ENCODE data around the gene GRHL3. TPM values are rescaled to one million over a fixed set of nuclear protein-coding genes. Genes with fewer than 3 reads are reported as not detected.

GRHL3 gene
- total and polyA plus RNA-seq, 12 donors = 0.03 TPM; not detected in 11

DNA sequence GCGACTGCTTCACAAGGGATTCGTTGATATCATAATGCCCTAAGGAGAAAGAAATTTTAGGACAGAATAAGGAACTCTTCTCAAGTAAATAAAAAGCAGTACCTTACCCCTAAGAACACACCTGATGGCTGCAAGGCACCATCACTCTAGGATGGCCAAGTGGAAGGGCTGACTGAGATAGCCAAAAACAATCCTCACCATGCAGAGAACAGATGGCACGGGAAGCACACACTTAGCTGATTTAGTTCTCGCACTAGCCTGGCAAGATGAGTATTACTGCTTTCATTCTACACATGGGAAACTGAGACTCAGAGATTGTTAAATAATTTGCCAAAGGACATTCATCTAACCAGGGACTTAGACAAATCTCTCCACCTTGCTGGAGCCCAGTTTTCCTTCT is 50.6 kb downstream of the GRHL3 start:
- no peaks in the 10 kb centered on the region for H3K27me3 ChIP-seq
- WGBS, 2 donors = 93 to 97% methylated on average over 4 of the region's 4 CpGs
- H3K9me3 ChIP-seq = no peaks in the 10 kb centered on the region
- TF ChIP-seq, protein P1, sequence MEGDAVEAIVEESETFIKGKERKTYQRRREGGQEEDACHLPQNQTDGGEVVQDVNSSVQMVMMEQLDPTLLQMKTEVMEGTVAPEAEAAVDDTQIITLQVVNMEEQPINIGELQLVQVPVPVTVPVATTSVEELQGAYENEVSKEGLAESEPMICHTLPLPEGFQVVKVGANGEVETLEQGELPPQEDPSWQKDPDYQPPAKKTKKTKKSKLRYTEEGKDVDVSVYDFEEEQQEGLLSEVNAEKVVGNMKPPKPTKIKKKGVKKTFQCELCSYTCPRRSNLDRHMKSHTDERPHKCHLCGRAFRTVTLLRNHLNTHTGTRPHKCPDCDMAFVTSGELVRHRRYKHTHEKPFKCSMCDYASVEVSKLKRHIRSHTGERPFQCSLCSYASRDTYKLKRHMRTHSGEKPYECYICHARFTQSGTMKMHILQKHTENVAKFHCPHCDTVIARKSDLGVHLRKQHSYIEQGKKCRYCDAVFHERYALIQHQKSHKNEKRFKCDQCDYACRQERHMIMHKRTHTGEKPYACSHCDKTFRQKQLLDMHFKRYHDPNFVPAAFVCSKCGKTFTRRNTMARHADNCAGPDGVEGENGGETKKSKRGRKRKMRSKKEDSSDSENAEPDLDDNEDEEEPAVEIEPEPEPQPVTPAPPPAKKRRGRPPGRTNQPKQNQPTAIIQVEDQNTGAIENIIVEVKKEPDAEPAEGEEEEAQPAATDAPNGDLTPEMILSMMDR (IDR thresholded peaks at IDR 0.05) = no peak
- H3K4me1 ChIP-seq = peaks cover 0 to 12% (median 0%) of the 10 kb centered on the region in 9 donors
- no peak overlapping the region for H3K4me3 ChIP-seq
- intact Hi-C loops (cut with DNase I) = no loop called here
- H3K27ac ChIP-seq = no peak overlapping the region
- H3K36me3 ChIP-seq = peaks cover 0 to 24% (median 0%) of the 10 kb centered on the region in 9 donors
- no peak for ATAC-seq
- no peak for DNase-seq

DNA sequence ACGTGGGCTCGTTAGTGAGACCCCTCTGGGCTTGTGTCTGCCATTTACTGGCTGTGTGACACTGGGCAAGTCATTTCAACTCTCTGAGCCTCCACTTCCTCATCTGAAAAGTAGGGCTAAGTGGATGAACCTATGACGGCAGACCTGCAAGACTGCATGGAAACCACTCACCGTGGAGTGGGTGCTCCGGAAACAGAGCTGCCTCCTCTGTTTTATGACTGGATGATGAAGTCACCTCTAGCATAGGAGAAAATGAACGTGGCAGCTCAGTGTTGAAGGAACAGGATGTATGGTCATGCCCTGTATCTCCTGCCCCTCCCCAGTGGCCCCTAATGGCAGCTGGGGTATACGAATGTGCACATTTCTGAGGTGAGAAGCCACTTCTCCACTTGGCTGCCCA is 53.9 kb downstream of the GRHL3 start:
- ATAC-seq (no peak), DNase-seq (no peak)
- WGBS, 2 donors = 90 to 93% methylated on average over 7 of the region's 7 CpGs
- Histone ChIP-seq H3K36me3 (peaks cover 0 to 44% (median 0%) of the 10 kb centered on the region in 9 donors), H3K4me3 (no peak overlapping the region), H3K9me3 (no peaks in the 10 kb centered on the region), H3K27ac (no peak overlapping the region), H3K4me1 (peaks cover 0 to 10% (median 0%) of the 10 kb centered on the region in 9 donors), H3K27me3 (no peaks in the 10 kb centered on the region)
- intact Hi-C loops (cut with DNase I) = no loop called here
- TF ChIP-seq, protein P1 (IDR thresholded peaks at IDR 0.05) = no peak

DNA sequence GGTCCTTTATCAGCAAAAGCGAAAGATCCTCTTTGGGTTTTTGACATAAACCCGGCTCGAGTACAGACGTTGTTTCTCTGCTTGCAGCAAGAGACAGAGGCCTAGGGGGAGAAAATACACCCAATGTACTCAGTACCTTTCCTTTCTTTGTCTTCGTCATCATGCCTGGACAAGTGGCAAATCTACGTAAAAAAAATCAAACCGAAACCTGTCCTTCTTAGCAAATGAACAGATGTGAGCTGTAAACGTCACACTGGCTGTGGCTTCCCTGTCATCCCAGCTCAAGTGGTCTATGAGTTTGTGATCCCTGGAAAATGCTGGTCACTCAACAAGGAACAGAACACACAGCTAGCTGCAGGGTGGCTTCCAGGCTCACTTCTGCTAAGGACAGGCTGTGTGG is 54.6 kb downstream of the GRHL3 start:
- TF ChIP-seq, protein P1 (IDR thresholded peaks at IDR 0.05) = no peak
- WGBS, 2 donors = 88 to 91% methylated on average over 8 of the region's 8 CpGs
- Histone ChIP-seq H3K36me3 (peaks cover 0 to 51% (median 0%) of the 10 kb centered on the region in 9 donors), H3K4me3 (no peak overlapping the region), H3K27ac (no peak overlapping the region), H3K27me3 (no peaks in the 10 kb centered on the region), H3K4me1 (peaks cover 0 to 9% (median 0%) of the 10 kb centered on the region in 9 donors), H3K9me3 (no peaks in the 10 kb centered on the region)
- intact Hi-C loops (cut with DNase I) = no loop called here
- DNase-seq (no peak), ATAC-seq (no peak)

DNA sequence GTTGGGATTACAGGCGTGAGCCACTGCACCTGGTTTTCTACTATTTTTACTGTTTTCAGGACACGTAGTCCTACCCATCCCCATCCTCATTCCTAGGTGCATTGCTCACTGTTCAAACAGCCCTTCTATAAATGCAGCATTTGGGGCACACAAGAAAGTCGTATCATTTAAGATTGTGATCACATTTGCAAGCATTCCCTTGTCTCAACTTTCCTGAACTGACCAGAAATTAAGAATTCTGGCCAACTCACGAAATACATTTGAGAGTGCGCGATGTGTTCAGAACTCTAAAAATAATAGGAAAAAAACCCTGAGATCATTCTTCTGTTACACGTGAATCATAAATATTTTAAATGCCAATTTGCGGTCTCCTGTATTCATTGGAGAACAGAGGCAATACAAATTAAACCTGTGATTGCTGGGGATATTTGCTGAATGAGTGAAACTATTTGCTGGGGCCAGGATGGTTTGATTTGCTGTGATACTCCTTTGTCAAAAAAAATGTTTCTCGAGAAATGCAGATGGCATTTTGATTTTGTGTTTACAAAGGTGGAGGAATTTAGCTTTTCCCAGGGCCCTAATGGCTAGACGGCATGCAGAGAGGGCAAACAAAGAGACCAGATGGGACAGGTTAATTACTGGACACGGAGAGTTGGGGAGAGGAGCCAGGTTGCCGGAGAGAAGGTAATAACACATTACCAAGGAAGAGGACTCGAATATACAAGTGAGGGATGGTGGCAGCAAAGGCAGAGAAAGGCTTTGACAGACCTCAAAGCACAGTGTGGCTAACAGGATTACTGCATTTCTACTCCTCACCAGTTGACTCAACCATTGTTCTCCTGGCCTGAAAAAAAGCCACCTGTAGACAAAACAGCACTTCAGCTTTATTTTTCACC is 56.0 kb downstream of the GRHL3 start:
- Histone ChIP-seq H3K4me1 (no peaks in the 10 kb centered on the region), H3K9me3 (no peaks in the 10 kb centered on the region), H3K4me3 (no peak overlapping the region), H3K36me3 (peaks cover 0 to 63% (median 0%) of the 10 kb centered on the region in 9 donors), H3K27ac (no peak overlapping the region), H3K27me3 (no peaks in the 10 kb centered on the region)
- intact Hi-C loops (cut with DNase I) = no loop called here
- ATAC-seq (no peak), DNase-seq (no peak)
- TF ChIP-seq, protein P1 (IDR thresholded peaks at IDR 0.05) = no peak
- 90% methylated on average over 13 of the region's 13 CpGs for WGBS, 2 donors

Measured in heart right ventricle (tissue), 16 donors.